Coronary artery (tissue), 2 donors: ENCODE data around the gene NPB.

Experiments
- DNase-seq: peaks from one replicate; pipeline ENCODE4 v3.0.0-alpha.2; 2017; ENCODE audit warnings: low spot score
- H3K27ac ChIP-seq, 2 donors: fragments of 200-600 bp; sonication (generic); one replicate each; pipeline ENCODE4 v1.5.1; 2016 to 2019
- H3K4me3 ChIP-seq: fragments of 200-600 bp; sonication (generic); 2 replicates; pipeline ENCODE4 v1.5.1; 2016; ENCODE audit warnings: mild to moderate bottlenecking, moderate library complexity
- CTCF ChIP-seq: fragments of 200-600 bp; sonication (generic); IDR thresholded peaks from one replicate; pipeline ENCODE4 v1.5.1; 2019; ENCODE audit warnings: antibody characterized with exemption

Gene NPB

GRCh38 chr17:81951785-81952684, 50.0 kb downstream of the NPB start:
- TF ChIP-seq CTCF, result no peak
- Histone ChIP-seq H3K4me3 (no peak overlapping the region), H3K27ac (no peak overlapping the region)
- DNase-seq, result no peak
